Measurements from ENCODE around the gene INTS1. TPM values are rescaled to one million over a fixed set of nuclear protein-coding genes. Genes with fewer than 3 reads are reported as not detected.

INTS1 gene
- polyA plus RNA-seq, 2 of the 4 experiments (the other 2 are of a cell fraction) = 14.6 to 48.1 TPM

DNA sequence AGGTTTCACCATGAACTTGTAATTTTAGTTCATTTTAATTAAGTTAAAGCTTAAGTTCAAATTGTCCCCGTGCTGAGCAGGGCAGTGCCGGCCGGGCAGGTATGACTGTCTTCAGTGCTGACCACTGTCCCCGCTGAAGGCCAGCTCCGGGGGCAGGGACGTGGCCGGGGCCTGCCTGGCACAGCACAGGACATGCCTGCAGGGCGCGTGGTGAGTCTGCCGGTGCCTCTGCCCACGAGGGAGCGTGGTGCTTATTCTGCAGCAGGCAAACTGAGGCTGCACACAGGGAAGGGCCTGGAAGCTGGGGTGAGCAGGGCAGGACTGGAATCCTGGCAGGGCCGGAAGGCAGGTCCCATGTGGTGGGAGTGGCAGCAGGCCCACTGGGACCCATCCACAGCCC is 54.7 kb downstream of the INTS1 start (continued):
- TF ChIP-seq ZFP36 (IDR thresholded peaks at IDR 0.05; ENCODE audit: borderline replicate concordance, partially characterized antibody) = no peak
- no peak for TF ChIP-seq PHF8 (IDR thresholded peaks at IDR 0.05; ENCODE audit: borderline replicate concordance, low read depth)
- TF ChIP-seq JUN (IDR thresholded peaks at IDR 0.05) = no peak
- no peak for TF ChIP-seq GATA3 (IDR thresholded peaks at IDR 0.05; ENCODE audit: borderline replicate concordance)
- no peak for TF ChIP-seq NR3C1 (IDR thresholded peaks at IDR 0.05)
- no peak for TF ChIP-seq RARB (CRISPR knock-in tag; IDR thresholded peaks at IDR 0.05)
- TF ChIP-seq CHD2 (IDR thresholded peaks at IDR 0.05; ENCODE audit: low read length, partially characterized antibody) = no peak
- TF ChIP-seq EHF (CRISPR knock-in tag; IDR thresholded peaks at IDR 0.05) = no peak

DNA sequence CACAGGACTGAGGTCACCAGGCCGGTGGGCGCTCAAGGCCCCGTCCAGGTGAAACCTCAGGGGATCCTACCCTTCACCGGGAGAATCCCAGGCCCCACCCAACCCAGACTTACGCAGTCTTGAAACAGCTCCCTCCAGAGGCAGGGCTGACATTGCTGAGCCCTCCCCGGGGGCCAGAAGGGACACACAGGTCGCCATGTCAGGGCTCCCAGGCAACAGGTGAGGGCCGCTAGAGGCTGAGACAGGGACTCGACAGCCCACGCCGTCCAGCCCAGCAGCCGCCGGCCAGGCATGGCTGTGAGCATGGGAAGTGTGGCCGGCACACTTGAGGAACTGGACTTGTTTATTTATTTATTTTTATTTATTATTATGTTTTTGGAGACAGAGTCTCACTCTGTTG is 55.2 kb downstream of the INTS1 start:
- H3K9me3 ChIP-seq = no peaks in the 10 kb centered on the region
- FAIRE-seq (no peak), DNase-seq (ENCODE audit: low read depth in 1 of 2, low spot score in 1 of 2) (no peak), ATAC-seq (no peak)
- TF ChIP-seq KDM1A (IDR thresholded peaks at IDR 0.05; ENCODE audit: low read depth) (no peak), NPAS2 (CRISPR knock-in tag; IDR thresholded peaks at IDR 0.05; ENCODE audit: borderline replicate concordance) (no peak), FOXS1 (CRISPR knock-in tag; IDR thresholded peaks at IDR 0.05) (no peak), EHF (CRISPR knock-in tag; IDR thresholded peaks at IDR 0.05) (no peak), FOSL2 (IDR thresholded peaks at IDR 0.05) (no peak), FOSL2 (CRISPR knock-in tag; IDR thresholded peaks at IDR 0.05) (no peak), CHD4 (IDR thresholded peaks at IDR 0.05; ENCODE audit: borderline replicate concordance) (no peak)
- ChIA-PET POLR2A (no interaction called here), CTCF (interaction anchor here (1.5 to 19.9 kb wide), 7 partner anchors 9 to 256 kb away, joined by 4 to 209 read pairs (median 7); no protein-coding TSS in a partner anchor)
- H3K4me2 ChIP-seq = no peak overlapping the region
- 89% methylated on average over 14 of the region's 14 CpGs for WGBS (ENCODE audit: missing lambda C conversion rate)
- no peak overlapping the region for H3K27ac ChIP-seq
- H3K4me1 ChIP-seq = peaks cover 7% of the 10 kb centered on the region; the same call in 2 of the 3 replicates
- H3K4me3 ChIP-seq = no peak overlapping the region

DNA sequence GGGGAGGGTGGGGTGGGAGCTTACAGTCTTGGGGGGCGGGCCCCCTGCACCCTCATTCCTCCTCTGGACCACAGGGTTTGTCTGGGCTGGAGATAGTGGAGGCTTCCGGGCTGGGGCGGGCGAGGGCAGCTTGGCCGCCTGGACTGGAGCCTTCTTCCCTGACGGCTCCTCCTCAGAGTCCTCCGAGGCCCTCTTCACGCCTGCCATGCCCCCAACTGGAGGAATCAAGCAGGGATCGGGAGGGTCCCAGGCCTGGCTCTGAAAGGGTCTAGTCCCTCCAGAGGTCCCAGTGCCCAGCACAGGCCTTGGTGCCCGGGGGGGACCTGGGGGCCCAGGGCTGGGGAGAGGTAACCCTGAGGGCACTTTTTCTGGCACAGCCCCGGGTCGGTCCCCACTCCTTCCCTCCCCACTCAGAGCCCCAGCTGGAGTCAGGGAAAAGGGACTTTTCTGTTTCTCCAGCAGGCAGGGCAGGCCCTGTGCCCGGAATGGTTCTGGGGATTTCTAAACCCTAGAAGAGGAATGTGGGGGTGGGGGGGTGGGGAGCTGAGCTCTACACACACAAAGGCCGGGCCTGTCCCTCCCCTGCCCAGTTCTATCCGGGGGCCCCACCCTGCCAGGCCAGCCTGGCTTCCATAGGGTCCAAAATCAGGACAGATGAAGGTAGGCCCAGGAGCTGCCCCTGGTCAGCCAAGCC is 56.5 kb downstream of the INTS1 start:
- 80% methylated on average over 8 of the region's 15 CpGs for WGBS (ENCODE audit: missing lambda C conversion rate)
- DNase-seq (ENCODE audit: low read depth in 1 of 2, low spot score in 1 of 2) (no peak), FAIRE-seq (no peak), ATAC-seq (peak; percentile 11 to 35; a peak in 4 of 6 replicates)
- Histone ChIP-seq H3K4me2 (no peak overlapping the region), H3K9me3 (no peaks in the 10 kb centered on the region), H3K4me1 (peaks cover 7% of the 10 kb centered on the region; the same call in 2 of the 3 replicates), H3K27ac (peak overlapping the region in 1 of 2 experiments; percentile 24; a peak in 1 of 6 replicates), H3K4me3 (no peak overlapping the region)
- TF ChIP-seq RAD21 (conservative IDR thresholded peaks at IDR 0.05 in 1 of 2, IDR thresholded peaks at IDR 0.05 in 1 of 2) (no peak), KDM5A (IDR thresholded peaks at IDR 0.05) (no peak), HEYL (CRISPR knock-in tag; IDR thresholded peaks at IDR 0.05) (no peak), CHD4 (IDR thresholded peaks at IDR 0.05; ENCODE audit: borderline replicate concordance) (no peak)
- TF ChIP-seq, protein P1, sequence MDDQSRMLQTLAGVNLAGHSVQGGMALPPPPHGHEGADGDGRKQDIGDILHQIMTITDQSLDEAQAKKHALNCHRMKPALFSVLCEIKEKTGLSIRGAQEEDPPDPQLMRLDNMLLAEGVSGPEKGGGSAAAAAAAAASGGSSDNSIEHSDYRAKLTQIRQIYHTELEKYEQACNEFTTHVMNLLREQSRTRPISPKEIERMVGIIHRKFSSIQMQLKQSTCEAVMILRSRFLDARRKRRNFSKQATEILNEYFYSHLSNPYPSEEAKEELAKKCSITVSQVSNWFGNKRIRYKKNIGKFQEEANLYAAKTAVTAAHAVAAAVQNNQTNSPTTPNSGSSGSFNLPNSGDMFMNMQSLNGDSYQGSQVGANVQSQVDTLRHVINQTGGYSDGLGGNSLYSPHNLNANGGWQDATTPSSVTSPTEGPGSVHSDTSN (IDR thresholded peaks at IDR 0.05) = no peak
- ChIA-PET POLR2A (interaction anchor here (0.7 to 1.1 kb wide), 2 partner anchors 11 kb away, joined by 3 to 6 read pairs; partner anchors contain the start of gene MICALL2), CTCF (interaction anchor here (1.6 to 19.9 kb wide), 4 partner anchors 8 to 29 kb away, joined by 7 to 209 read pairs (median 24); no protein-coding TSS in a partner anchor)

DNA sequence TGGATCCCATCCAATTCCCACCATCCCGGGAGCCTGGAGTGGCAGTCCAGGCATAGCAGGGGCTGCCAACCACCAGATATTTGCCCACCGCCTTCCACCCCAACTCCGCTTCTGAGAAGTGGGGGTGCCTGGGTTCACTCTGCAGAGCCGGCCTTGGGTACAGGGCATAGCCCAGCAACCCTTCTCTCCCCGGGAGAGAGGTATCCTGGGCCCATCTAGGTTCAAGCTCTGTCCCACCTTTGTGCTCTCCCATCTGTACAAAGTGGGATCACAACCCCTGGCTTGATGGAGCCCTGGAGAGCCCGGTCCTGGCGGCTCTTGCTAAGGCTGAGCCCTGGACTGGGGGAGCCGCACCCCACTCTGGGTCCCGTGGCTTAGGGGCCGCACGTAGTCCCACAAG is 57.1 kb downstream of the INTS1 start:
- no peak for TF ChIP-seq MAZ (IDR thresholded peaks at IDR 0.05; ENCODE audit: borderline replicate concordance, low read depth, low read length)
- no peak for TF ChIP-seq ZFP36 (IDR thresholded peaks at IDR 0.05; ENCODE audit: borderline replicate concordance, partially characterized antibody)
- no peak for TF ChIP-seq RFX5 (IDR thresholded peaks at IDR 0.05)
- TF ChIP-seq GATA3 (IDR thresholded peaks at IDR 0.05; ENCODE audit: borderline replicate concordance) = no peak
- TF ChIP-seq, protein P2, sequence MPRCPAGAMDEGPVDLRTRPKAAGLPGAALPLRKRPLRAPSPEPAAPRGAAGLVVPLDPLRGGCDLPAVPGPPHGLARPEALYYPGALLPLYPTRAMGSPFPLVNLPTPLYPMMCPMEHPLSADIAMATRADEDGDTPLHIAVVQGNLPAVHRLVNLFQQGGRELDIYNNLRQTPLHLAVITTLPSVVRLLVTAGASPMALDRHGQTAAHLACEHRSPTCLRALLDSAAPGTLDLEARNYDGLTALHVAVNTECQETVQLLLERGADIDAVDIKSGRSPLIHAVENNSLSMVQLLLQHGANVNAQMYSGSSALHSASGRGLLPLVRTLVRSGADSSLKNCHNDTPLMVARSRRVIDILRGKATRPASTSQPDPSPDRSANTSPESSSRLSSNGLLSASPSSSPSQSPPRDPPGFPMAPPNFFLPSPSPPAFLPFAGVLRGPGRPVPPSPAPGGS (IDR thresholded peaks at IDR 0.05) = no peak
- ATAC-seq = peak; percentile 30 to 59; a peak in 5 of 6 replicates
- 85% methylated on average over 8 of the region's 11 CpGs for WGBS (ENCODE audit: missing lambda C conversion rate)
- Histone ChIP-seq H3K4me1 (peaks cover 7% of the 10 kb centered on the region; the same call in 2 of the 3 replicates), H3K4me2 (no peak overlapping the region), H3K9me3 (no peaks in the 10 kb centered on the region), H3K4me3 (no peak overlapping the region), H3K27ac (peak overlapping the region in 1 of 2 experiments; percentile 28; a peak in 2 of 6 replicates)
- ChIA-PET POLR2A (interaction anchor here (1.1 kb wide), 1 partner anchor 12 kb away, joined by 6 read pairs; the partner anchor contains the start of gene MICALL2), CTCF (interaction anchor here (2.4 to 19.9 kb wide), 3 partner anchors 11 to 30 kb away, joined by 7 to 209 read pairs (median 41); no protein-coding TSS in a partner anchor)
- no peak for FAIRE-seq
- DNase-seq (ENCODE audit: low read depth in 1 of 2, low spot score in 1 of 2) = no peak

All from A549 (cell line).